Ureter (tissue), 1 donor: ENCODE results near the gene CENPN. TPM values are rescaled to one million over a fixed set of nuclear protein-coding genes. Genes with fewer than 3 reads are reported as not detected.
A peak's percentile ranks its signal among the peaks of the same experiment; 100 is the strongest.

Experiments
- DNase-seq: peaks from one replicate; pipeline ENCODE4 v3.0.0-alpha.2; 2020; ENCODE audit warnings: low spot score
- total RNA-seq: library from RNA; stranded (reverse); gene quantifications from one replicate; pipeline ENCODE4 v1.2.4, GENCODE V29; 2023
- donor health status: DM: yes; HTN: yes; CAD: no.

The CENPN gene
- total RNA-seq, 1 donor from 2014 or later, result 6.2 TPM

GRCh38 chr16:80991792-80992430 is 15.1 kb upstream of the CENPN start:
- no peak for DNase-seq

- DNase-seq, result no peak
These were observed 14.2 kb upstream of the CENPN start for GRCh38 chr16:80992676-80993293.

GRCh38 chr16:80993307-80993706 is 13.7 kb upstream of the CENPN start:
- DNase-seq, result no peak

- DNase-seq, result no peak
These were observed 13.2 kb upstream of the CENPN start for GRCh38 chr16:80993834-80994233.

DNA sequence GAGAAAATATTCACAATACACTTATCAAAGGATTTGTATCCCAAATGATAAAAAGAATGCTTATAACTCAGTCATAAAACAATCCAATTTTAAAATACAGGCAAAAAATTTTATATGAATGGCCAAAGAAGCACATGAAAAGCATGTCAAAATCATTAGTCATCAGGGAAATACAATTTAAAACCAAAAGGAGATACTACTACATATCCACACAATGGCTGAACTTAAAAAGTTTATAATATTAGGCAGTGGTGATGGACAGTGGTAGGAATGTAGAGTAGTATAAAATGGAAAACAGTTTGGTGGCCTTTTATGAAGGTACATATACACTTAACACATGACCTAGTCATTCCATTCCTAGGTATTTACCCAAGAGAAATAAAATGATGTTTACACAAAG is 12.6 kb upstream of the CENPN start:
- DNase-seq, result no peak

GRCh38 chr16:80996688-80997138 is 10.3 kb upstream of the CENPN start:
- no peak for DNase-seq

GRCh38 chr16:80997139-80997798 is 9.7 kb upstream of the CENPN start:
- no peak for DNase-seq

GRCh38 chr16:80997964-80998620 is 8.9 kb upstream of the CENPN start:
- DNase-seq, result no peak

DNA sequence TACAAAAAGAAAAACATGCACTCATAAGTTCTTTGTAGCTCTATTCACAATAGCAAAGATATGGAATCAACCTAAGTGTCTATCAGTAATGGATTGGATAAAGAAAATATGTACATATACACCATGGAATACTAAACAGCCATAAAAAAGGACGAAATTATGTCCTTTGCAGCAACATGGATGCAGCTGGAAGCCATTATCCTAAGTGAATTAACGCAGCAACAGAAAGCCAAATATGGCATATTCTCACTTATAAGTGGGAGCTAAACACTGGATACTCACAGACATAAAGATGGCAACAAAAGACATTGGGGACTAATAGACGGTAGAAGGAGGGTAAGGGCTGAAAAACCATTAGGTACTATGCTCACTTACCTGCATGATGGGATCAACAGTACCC is 6.1 kb upstream of the CENPN start:
- DNase-seq, result no peak

- no peak for DNase-seq
These were observed 5.7 kb upstream of the CENPN start for GRCh38 chr16:81001330-81001729.

DNA sequence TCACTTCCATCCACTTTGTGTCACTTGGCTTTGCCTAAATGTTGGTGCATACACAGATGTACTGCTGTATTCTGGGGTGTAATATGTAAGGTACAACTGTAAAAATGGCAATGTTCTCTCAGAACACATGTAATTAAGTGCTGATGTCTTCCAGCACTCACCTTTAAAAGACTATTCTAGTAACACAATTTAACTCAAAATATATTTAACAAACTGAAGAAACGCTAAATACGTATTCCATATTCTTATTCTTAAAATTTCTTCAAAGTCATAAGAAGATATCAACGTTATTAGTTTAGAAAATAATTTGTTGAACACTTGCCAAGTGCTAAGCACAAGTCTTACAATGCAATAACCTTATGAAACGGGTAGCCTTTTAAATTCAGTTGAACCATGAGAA is 4.0 kb upstream of the CENPN start:
- DNase-seq, result no peak

GRCh38 chr16:81003610-81004460 is 3.2 kb upstream of the CENPN start:
- no peak for DNase-seq

- DNase-seq, result no peak
These were observed 2.2 kb upstream of the CENPN start for GRCh38 chr16:81004646-81005353.

DNA sequence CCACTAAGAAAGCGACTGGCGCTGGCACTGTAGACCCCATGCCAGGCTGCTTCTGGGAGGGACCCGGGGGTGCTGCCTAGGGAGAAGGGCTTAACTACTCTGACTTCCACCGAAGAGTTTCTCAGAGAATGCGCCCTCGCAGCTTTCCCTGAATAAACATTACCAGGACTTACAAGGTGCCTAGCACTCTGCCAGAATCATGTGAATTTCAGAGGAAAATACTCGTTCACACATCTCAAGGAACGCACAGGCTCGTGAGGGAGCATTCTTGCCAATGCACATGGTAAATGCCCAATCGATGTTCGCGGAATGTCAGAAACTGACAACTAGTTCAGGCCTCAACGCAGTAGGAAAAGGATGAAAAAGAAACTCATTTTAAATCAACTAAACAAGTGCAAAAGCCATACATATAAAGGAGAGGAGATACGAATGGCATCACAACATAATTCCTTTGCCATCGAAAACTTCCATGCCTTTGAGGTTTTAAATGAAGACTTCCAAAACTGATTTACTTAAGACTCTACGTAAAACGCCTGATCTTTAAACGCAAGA is 1.3 kb upstream of the CENPN start:
- no peak for DNase-seq

DNA sequence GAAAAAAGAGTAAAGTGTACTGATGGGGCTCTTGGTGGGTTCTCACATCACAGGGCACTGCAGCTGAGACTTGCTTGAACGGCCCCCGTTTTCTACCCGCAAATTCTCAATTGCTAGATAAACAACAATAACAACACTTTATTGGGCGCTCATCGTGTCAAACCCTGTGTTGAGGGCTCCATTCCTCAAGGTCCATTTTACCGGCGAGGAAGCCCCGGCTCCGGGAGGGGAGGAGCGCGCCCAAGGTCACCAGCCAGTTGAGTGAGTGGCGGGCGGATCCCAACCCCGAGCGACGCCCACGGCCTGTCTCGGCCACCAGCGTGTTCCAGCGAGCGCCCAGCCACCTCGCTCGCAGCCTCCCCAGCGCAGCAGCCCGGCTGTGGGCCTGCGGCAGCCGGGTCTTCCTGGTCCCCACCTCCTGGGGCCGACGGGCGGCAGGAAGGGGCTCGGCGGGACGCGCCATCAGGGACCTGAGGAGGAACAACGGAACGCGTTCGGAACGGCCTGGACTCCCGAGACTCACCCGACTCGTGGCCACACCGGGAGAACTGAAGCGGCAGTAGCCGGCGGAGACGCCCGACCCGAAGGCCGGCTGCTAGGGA is 702 bp upstream of the CENPN start:
- peak; percentile 77 for DNase-seq

GRCh38 chr16:81008505-81008789 is 1.4 kb downstream of the CENPN start:
- DNase-seq, result no peak

- no peak for DNase-seq
These were observed 6.0 kb downstream of the CENPN start for GRCh38 chr16:81012974-81013373.

DNA sequence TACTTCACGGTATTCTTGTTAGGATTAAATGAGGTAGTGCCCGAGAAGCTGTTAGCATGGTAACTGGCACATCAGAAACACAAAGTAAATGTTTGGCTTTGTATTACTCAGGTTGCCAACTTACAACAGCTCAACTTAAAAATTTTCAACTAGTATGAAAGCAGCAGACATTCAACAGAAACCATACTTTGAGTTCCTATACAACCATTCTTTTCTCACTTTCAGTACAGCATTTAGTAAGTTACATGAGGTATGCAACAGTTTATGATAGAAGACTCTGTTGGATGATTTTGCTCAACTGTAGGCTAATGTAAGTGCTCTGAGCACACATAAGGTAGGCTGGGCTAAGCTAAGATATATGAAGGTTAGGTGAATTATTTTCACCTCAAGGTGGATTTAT is 7.7 kb downstream of the CENPN start:
- no peak for DNase-seq

- no peak for DNase-seq
These were observed 11.5 kb downstream of the CENPN start for GRCh38 chr16:81018496-81018895.

DNA sequence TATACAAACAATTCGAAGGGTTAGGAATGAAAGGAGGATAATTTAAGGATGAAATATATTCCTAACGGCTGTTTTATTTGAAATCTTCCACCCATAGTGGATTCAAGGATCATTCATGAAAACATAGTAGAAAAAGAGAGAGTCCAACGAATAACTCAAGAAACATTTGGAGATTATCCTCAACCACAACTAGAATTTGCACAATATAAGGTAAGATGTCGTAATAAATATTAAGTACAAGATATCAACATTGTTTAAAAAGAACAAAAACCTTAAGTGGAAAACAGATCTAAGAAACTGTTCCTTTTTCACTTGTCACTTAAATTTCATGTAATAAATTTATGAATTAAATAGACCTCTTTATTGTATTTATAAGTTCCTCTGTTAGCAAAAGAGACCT is 19.4 kb downstream of the CENPN start:
- no peak for DNase-seq
